Activated naive CD8-positive, alpha-beta T cell (primary cell): ENCODE data around the gene XYLB.
A peak's percentile ranks its signal among the peaks of the same experiment; 100 is the strongest.
"Not testable (repeated sequence)": the region's sequence is repeated elsewhere in the genome, so short reads cannot be mapped to it uniquely, and the experiment has no call there.

Source experiments
- H3K27ac Mint-ChIP-seq: one replicate; pipeline ENCODE4 v1.8.0; 2021; ENCODE audit warnings: mixed read lengths
- H3K27me3 Mint-ChIP-seq: one replicate; pipeline ENCODE4 v1.8.0; 2021; ENCODE audit warnings: mixed read lengths
- H3K36me3 Mint-ChIP-seq: one replicate; pipeline ENCODE4 v1.8.0; 2021; ENCODE audit warnings: mixed read lengths
- H3K4me1 Mint-ChIP-seq: one replicate; pipeline ENCODE4 v1.8.0; 2021; ENCODE audit warnings: low read depth, mixed read lengths
- H3K4me3 Mint-ChIP-seq: one replicate; pipeline ENCODE4 v1.8.0; 2021; ENCODE audit warnings: mild to moderate bottlenecking, mixed read lengths
- H3K9me3 Mint-ChIP-seq: one replicate; pipeline ENCODE4 v1.8.0; 2021; ENCODE audit warnings: low read depth, mixed read lengths

XYLB gene

GRCh38 chr3:38433661-38434060 is 87.1 kb downstream of the XYLB start:
- H3K36me3 Mint-ChIP-seq: peaks cover 24% of the 10 kb centered on the region
- not testable (repeated sequence) for H3K4me3 Mint-ChIP-seq, H3K27ac Mint-ChIP-seq, H3K27me3 Mint-ChIP-seq
- peaks cover 16% of the 10 kb centered on the region for H3K4me1 Mint-ChIP-seq
- H3K9me3 Mint-ChIP-seq: peaks cover 18% of the 10 kb centered on the region

GRCh38 chr3:38438436-38439069 is 92.0 kb downstream of the XYLB start:
- peaks cover 17% of the 10 kb centered on the region for H3K36me3 Mint-ChIP-seq
- not testable (repeated sequence) for H3K27ac Mint-ChIP-seq, H3K27me3 Mint-ChIP-seq, H3K4me3 Mint-ChIP-seq
- H3K9me3 Mint-ChIP-seq: peaks cover 18% of the 10 kb centered on the region
- H3K4me1 Mint-ChIP-seq: peaks cover 10% of the 10 kb centered on the region

GRCh38 chr3:38443205-38443604 is 96.6 kb downstream of the XYLB start:
- not testable (repeated sequence) for H3K36me3 Mint-ChIP-seq, H3K4me3 Mint-ChIP-seq, H3K9me3 Mint-ChIP-seq, H3K4me1 Mint-ChIP-seq, H3K27me3 Mint-ChIP-seq, H3K27ac Mint-ChIP-seq

- no peaks in the 10 kb centered on the region for H3K4me1 Mint-ChIP-seq
- no peaks in the 10 kb centered on the region for H3K36me3 Mint-ChIP-seq
- no peak overlapping the region for H3K4me3 Mint-ChIP-seq
- no peaks in the 10 kb centered on the region for H3K27me3 Mint-ChIP-seq
- H3K27ac Mint-ChIP-seq: no peak overlapping the region
- H3K9me3 Mint-ChIP-seq: no peaks in the 10 kb centered on the region
Measured at GRCh38 chr3:38446085-38446686, 99.6 kb downstream of the XYLB start.

GRCh38 chr3:38446812-38447211 is 100.2 kb downstream of the XYLB start:
- H3K9me3 Mint-ChIP-seq: no peaks in the 10 kb centered on the region
- H3K4me3 Mint-ChIP-seq: no peak overlapping the region
- H3K4me1 Mint-ChIP-seq: no peaks in the 10 kb centered on the region
- no peak overlapping the region for H3K27ac Mint-ChIP-seq
- H3K36me3 Mint-ChIP-seq: no peaks in the 10 kb centered on the region
- no peaks in the 10 kb centered on the region for H3K27me3 Mint-ChIP-seq

- H3K9me3 Mint-ChIP-seq: no peaks in the 10 kb centered on the region
- no peak overlapping the region for H3K4me3 Mint-ChIP-seq
- H3K27ac Mint-ChIP-seq: no peak overlapping the region
- H3K36me3 Mint-ChIP-seq: no peaks in the 10 kb centered on the region
- peaks cover 14% of the 10 kb centered on the region for H3K4me1 Mint-ChIP-seq
- H3K27me3 Mint-ChIP-seq: no peaks in the 10 kb centered on the region
Measured at GRCh38 chr3:38450853-38451252, 104.3 kb downstream of the XYLB start.

GRCh38 chr3:38453075-38453912 is 106.7 kb downstream of the XYLB start, which contains the start of gene ACVR2B:
ACVR2B (plus strand) TSS chr3:38453890; CDS start chr3:38454323, 433 bp downstream.
- Mint-ChIP-seq H3K27me3 (no peaks in the 10 kb centered on the region), H3K9me3 (no peaks in the 10 kb centered on the region), H3K27ac (peak within 1 kb of the TSS; percentile 90), H3K36me3 (no peaks in the 10 kb centered on the region), H3K4me3 (peak within 1 kb of the TSS; percentile 96), H3K4me1 (peaks cover 17% of the 10 kb centered on the region)

GRCh38 chr3:38453913-38454177 is 107.3 kb downstream of the XYLB start:
- H3K27ac Mint-ChIP-seq: no peak overlapping the region
- no peaks in the 10 kb centered on the region for H3K36me3 Mint-ChIP-seq
- no peak overlapping the region for H3K4me3 Mint-ChIP-seq
- no peaks in the 10 kb centered on the region for H3K9me3 Mint-ChIP-seq
- no peaks in the 10 kb centered on the region for H3K27me3 Mint-ChIP-seq
- peaks cover 17% of the 10 kb centered on the region for H3K4me1 Mint-ChIP-seq

GRCh38 chr3:38454178-38454883 is 107.7 kb downstream of the XYLB start:
- Mint-ChIP-seq H3K4me1 (peaks cover 17% of the 10 kb centered on the region), H3K27ac (peak overlapping the region; percentile 90), H3K27me3 (no peaks in the 10 kb centered on the region), H3K9me3 (no peaks in the 10 kb centered on the region), H3K36me3 (no peaks in the 10 kb centered on the region), H3K4me3 (peak overlapping the region; percentile 96)

- Mint-ChIP-seq H3K4me1 (peaks cover 17% of the 10 kb centered on the region), H3K9me3 (no peaks in the 10 kb centered on the region), H3K27ac (peak overlapping the region; percentile 46), H3K36me3 (no peaks in the 10 kb centered on the region), H3K27me3 (no peaks in the 10 kb centered on the region), H3K4me3 (peak overlapping the region; percentile 96)
Measured at GRCh38 chr3:38454884-38455638, 108.5 kb downstream of the XYLB start.

- no peaks in the 10 kb centered on the region for H3K9me3 Mint-ChIP-seq
- H3K27me3 Mint-ChIP-seq: no peaks in the 10 kb centered on the region
- H3K4me1 Mint-ChIP-seq: peaks cover 17% of the 10 kb centered on the region
- peak overlapping the region; percentile 96 for H3K4me3 Mint-ChIP-seq
- H3K36me3 Mint-ChIP-seq: no peaks in the 10 kb centered on the region
- peak overlapping the region; percentile 46 for H3K27ac Mint-ChIP-seq
Measured at GRCh38 chr3:38455639-38456430, 109.2 kb downstream of the XYLB start.

GRCh38 chr3:38457111-38458003 is 110.8 kb downstream of the XYLB start:
- Mint-ChIP-seq H3K27ac (no peak overlapping the region), H3K27me3 (no peaks in the 10 kb centered on the region), H3K9me3 (no peaks in the 10 kb centered on the region), H3K4me3 (no peak overlapping the region), H3K36me3 (no peaks in the 10 kb centered on the region), H3K4me1 (peaks cover 17% of the 10 kb centered on the region)

- H3K27me3 Mint-ChIP-seq: no peaks in the 10 kb centered on the region
- peaks cover 10% of the 10 kb centered on the region for H3K4me1 Mint-ChIP-seq
- H3K9me3 Mint-ChIP-seq: no peaks in the 10 kb centered on the region
- H3K4me3 Mint-ChIP-seq: no peak overlapping the region
- H3K27ac Mint-ChIP-seq: no peak overlapping the region
- no peaks in the 10 kb centered on the region for H3K36me3 Mint-ChIP-seq
Measured at GRCh38 chr3:38458796-38459498, 112.4 kb downstream of the XYLB start.
